ENCODE measurements around the gene NSD2.

NSD2 gene

GRCh38 chr4:1952058-1952700 lies 81.0 kb downstream of the NSD2 start:
- H3K4me3 ChIP-seq (ENCODE audit: low read length), result no peak overlapping the region
- no peak for DNase-seq (ENCODE audit: low read depth)
- no peak for TF ChIP-seq CTCF (conservative IDR thresholded peaks at IDR 0.05; ENCODE audit: low read depth, low read length)

DNA sequence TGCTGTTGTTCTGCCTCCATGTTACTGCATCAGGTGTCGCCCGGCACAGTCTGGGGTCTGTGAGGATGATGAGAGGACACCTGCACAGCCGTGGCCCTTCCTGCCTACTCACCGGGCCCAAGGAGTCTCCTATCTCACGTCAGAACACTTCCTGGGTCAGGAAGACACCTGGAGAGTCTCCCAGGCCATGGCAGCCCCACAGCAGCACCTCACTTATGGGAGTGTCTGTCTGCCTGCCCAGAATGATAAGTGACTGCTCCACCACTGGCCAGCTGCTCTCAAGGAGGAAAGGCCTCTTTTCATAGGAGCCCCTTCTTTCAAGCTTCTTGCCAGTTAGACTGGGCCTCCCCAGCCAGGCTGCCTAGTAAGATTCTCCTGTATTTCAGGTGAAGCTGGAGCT lies 81.5 kb downstream of the NSD2 start:
- DNase-seq (ENCODE audit: low read depth), result no peak
- no peak for TF ChIP-seq CTCF (conservative IDR thresholded peaks at IDR 0.05; ENCODE audit: low read depth, low read length)

DNA sequence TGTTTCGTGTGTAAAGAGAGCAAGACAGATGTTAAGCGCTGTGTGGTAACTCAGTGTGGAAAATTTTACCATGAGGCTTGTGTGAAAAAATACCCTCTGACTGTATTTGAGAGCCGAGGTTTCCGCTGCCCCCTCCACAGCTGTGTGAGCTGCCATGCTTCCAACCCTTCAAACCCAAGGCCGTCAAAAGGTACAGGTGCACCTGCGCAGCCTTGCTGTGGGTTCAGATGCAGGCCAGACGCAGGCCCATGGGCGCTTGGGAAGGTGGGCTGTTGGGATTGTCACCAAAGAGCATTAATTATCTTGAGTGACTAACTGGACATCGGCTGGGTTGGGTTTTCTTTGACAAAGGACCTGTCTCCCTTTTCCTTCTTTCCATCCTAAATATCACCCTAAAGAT lies 82.1 kb downstream of the NSD2 start:
- no peak for TF ChIP-seq CTCF (conservative IDR thresholded peaks at IDR 0.05; ENCODE audit: low read depth, low read length)
- no peak for DNase-seq (ENCODE audit: low read depth)
- H3K4me3 ChIP-seq (ENCODE audit: low read length), result no peak overlapping the region

More for the DNA sequence above, 81.5 kb downstream of the NSD2 start:
- H3K4me3 ChIP-seq (ENCODE audit: low read length), result no peak overlapping the region

- no peak overlapping the region for H3K4me3 ChIP-seq (ENCODE audit: low read length)
- no peak for TF ChIP-seq CTCF (conservative IDR thresholded peaks at IDR 0.05; ENCODE audit: low read depth, low read length)
- no peak for DNase-seq (ENCODE audit: low read depth)
These were observed 85.4 kb downstream of the NSD2 start for GRCh38 chr4:1956631-1957030.

GRCh38 chr4:1958276-1959103 lies 87.3 kb downstream of the NSD2 start:
- no peak overlapping the region for H3K4me3 ChIP-seq (ENCODE audit: low read length)
- no peak for TF ChIP-seq CTCF (conservative IDR thresholded peaks at IDR 0.05; ENCODE audit: low read depth, low read length)
- no peak for DNase-seq (ENCODE audit: low read depth)

DNA sequence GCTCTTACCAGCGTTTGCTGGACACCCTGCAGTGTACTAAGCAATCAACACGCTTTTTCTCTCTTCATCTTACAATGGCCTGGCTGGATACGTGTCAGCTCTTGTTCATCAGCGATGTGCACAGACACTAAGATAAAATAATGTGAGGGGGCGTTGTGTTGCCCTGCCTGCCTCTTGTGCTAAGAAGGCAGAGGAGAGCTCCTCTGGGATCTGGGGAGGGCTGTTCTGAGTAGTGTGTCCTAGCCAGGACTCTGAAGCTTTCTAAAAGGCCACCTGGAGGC lies 87.9 kb downstream of the NSD2 start:
- H3K4me3 ChIP-seq (ENCODE audit: low read length), result no peak overlapping the region
- TF ChIP-seq CTCF (conservative IDR thresholded peaks at IDR 0.05; ENCODE audit: low read depth, low read length), result no peak
- DNase-seq (ENCODE audit: low read depth), result no peak

Measured in retinal pigment epithelial cell (primary cell).